OCI-LY7 (cell line): ENCODE results near the gene ASCC2. TPM values are rescaled to one million over a fixed set of nuclear protein-coding genes. Genes with fewer than 3 reads are reported as not detected.

Experiments used
- BruUV-seq: library from RNA; stranded (reverse); fragments of 400-500 nt; replicated peaks from 2 replicates; lab custom pipeline; 2021; lab: Mats Ljungman, UMichigan
- CTCF ChIA-PET: fragments of 300-600 bp; sonication (Branson Sonifier 250); formaldehyde crosslinking; loops from one replicate; lab custom pipeline; 2022; ENCODE audit warnings: antibody characterized with exemption; ENCODE audit not compliant: unreplicated experiment; lab: Charles Lee
- POLR2A ChIA-PET: fragments of 300-600 bp; sonication (Branson Sonifier 250); formaldehyde crosslinking; loops from one replicate; lab custom pipeline; 2022; ENCODE audit warnings: antibody characterized with exemption; lab: Charles Lee
- DNase-seq: peaks from one replicate; pipeline ENCODE4 v3.0.0-alpha.2; 2015; ENCODE audit warnings: low spot score
- H2AFZ ChIP-seq: fragments of 200-600 bp; sonication (generic), shearing (Covaris generic); 2 replicates; pipeline ENCODE4 v1.6.1; 2014; ENCODE audit warnings: mild to moderate bottlenecking, antibody characterized with exemption, low read length, moderate library complexity
- H3K27ac ChIP-seq: fragments of 200-600 bp; sonication (generic); 2 replicates; pipeline ENCODE4 v1.5.1; 2014; ENCODE audit warnings: mixed run types, low read depth, mild to moderate bottlenecking, moderate library complexity, low read length, inconsistent platforms; ENCODE audit not compliant: poor library complexity, severe bottlenecking
- H3K36me3 ChIP-seq: fragments of 200-600 bp; sonication (generic); 2 replicates; pipeline ENCODE4 v1.6.1; 2014; ENCODE audit warnings: mild to moderate bottlenecking, antibody characterized with exemption, low read length, moderate library complexity, mixed read lengths; ENCODE audit not compliant: insufficient read depth
- H3K4me1 ChIP-seq: fragments of 200-600 bp; sonication (generic); 2 replicates; pipeline ENCODE4 v1.5.1; 2014; ENCODE audit warnings: mild to moderate bottlenecking, low read length; ENCODE audit not compliant: insufficient read depth, poor library complexity, severe bottlenecking
- H3K4me2 ChIP-seq: fragments of 200-600 bp; sonication (generic); 2 replicates; pipeline ENCODE4 v1.6.1; 2014; ENCODE audit warnings: mild to moderate bottlenecking, low read length
- H3K4me3 ChIP-seq: fragments of 200-600 bp; sonication (generic); 2 replicates; pipeline ENCODE4 v1.5.1; 2014; ENCODE audit warnings: mild to moderate bottlenecking, low read depth, low read length; ENCODE audit not compliant: poor library complexity, severe bottlenecking
- H3K79me2 ChIP-seq: fragments of 200-600 bp; sonication (generic); 2 replicates; pipeline ENCODE4 v1.6.1; 2016; ENCODE audit warnings: low read depth, mild to moderate bottlenecking, low read length, moderate library complexity, mixed read lengths; ENCODE audit not compliant: insufficient read depth
- H3K9me2 ChIP-seq: fragments of 200-600 bp; sonication (generic); 2 replicates; pipeline ENCODE4 v1.6.1; 2016; ENCODE audit warnings: mild to moderate bottlenecking, low read length, mixed read lengths; ENCODE audit not compliant: insufficient read depth
- H3K9me3 ChIP-seq: fragments of 200-600 bp; sonication (generic); 2 replicates; pipeline ENCODE4 v1.6.1; 2014; ENCODE audit warnings: mild to moderate bottlenecking, mixed run types, low read length, mixed read lengths
- H4K20me1 ChIP-seq: fragments of 200-600 bp; sonication (generic); 2 replicates; pipeline ENCODE4 v1.6.1; 2014; ENCODE audit warnings: mild to moderate bottlenecking, antibody characterized with exemption, low read length, moderate library complexity, mixed read lengths; ENCODE audit not compliant: insufficient read depth
- CTCF ChIP-seq: fragments of 200-600 bp; sonication (generic); conservative IDR thresholded peaks from 2 replicates; pipeline ENCODE4 v1.5.1; 2014; ENCODE audit warnings: mild to moderate bottlenecking, antibody characterized with exemption, low read length, moderate library complexity, mixed read lengths
- EZH2phosphoT487 ChIP-seq: fragments of 200-600 bp; sonication (generic); IDR thresholded peaks from 2 replicates; pipeline ENCODE4 v1.6.1; 2018; ENCODE audit warnings: low read depth, borderline replicate concordance, mild to moderate bottlenecking, mixed run types, antibody characterized with exemption, low read length, moderate library complexity, mixed read lengths
- intact Hi-C: fragments of 100-400 bp; cut with micrococcal nuclease; formaldehyde crosslinking; loops from one replicate; pipeline ENCODE4 v1.10.0; 2022; ENCODE audit not compliant: unreplicated experiment
- total RNA-seq, 2 experiments: library from RNA; depleted of rRNA in 1 of 2; stranded (reverse); fragments of >200 nt in 1 of 2; shearing (Covaris generic) in 1 of 2; gene quantifications; 2 replicates each; pipeline ENCODE4 v1.2.3, GENCODE V29; 2014 to 2022

The ASCC2 gene
- total RNA-seq, 2 experiments from 2014 or later = 40.2 to 68.8 TPM

GRCh38 chr22:29842172-29842571, 4.1 kb upstream of the ASCC2 start:
- Histone ChIP-seq H3K9me2 (no peaks in the 10 kb centered on the region), H2AFZ (no peak overlapping the region), H3K4me1 (peaks cover 10% of the 10 kb centered on the region), H4K20me1 (no peaks in the 10 kb centered on the region), H3K79me2 (peaks cover 7% of the 10 kb centered on the region; the same call in 1 of the 2 replicates), H3K9me3 (no peaks in the 10 kb centered on the region), H3K27ac (no peak overlapping the region), H3K36me3 (no peaks in the 10 kb centered on the region), H3K4me3 (no peak overlapping the region), H3K4me2 (no peak overlapping the region)
- CTCF ChIA-PET = no interaction called here
- no peak for DNase-seq
- intact Hi-C loops = no loop called here
- TF ChIP-seq CTCF (no peak), EZH2phosphoT487 (no peak)
- no TSS peak for BruUV-seq
- POLR2A ChIA-PET = interaction anchor here (0.5 to 0.6 kb wide), 2 partner anchors 15 to 40 kb away, joined by 3 to 4 read pairs; no protein-coding TSS in a partner anchor

GRCh38 chr22:29840498-29840897, 2.4 kb upstream of the ASCC2 start:
- H3K9me2 ChIP-seq = no peaks in the 10 kb centered on the region
- H2AFZ ChIP-seq = no peak overlapping the region
- H3K9me3 ChIP-seq = no peaks in the 10 kb centered on the region
- no peak overlapping the region for H3K4me2 ChIP-seq
- intact Hi-C loops = no loop called here
- POLR2A ChIA-PET = no interaction called here
- TF ChIP-seq EZH2phosphoT487 (no peak), CTCF (no peak)
- peaks cover 19% of the 10 kb centered on the region for H3K4me1 ChIP-seq
- H3K79me2 ChIP-seq = peaks cover 13% of the 10 kb centered on the region; the same call in 1 of the 2 replicates
- BruUV-seq = no TSS peak
- DNase-seq = no peak
- H3K27ac ChIP-seq = no peak overlapping the region
- no peaks in the 10 kb centered on the region for H4K20me1 ChIP-seq
- H3K4me3 ChIP-seq = no peak overlapping the region
- no peaks in the 10 kb centered on the region for H3K36me3 ChIP-seq
- CTCF ChIA-PET = no interaction called here

- CTCF ChIA-PET = no interaction called here
- no TSS peak for BruUV-seq
- POLR2A ChIA-PET = interaction anchor here (0.7 kb wide), 1 partner anchor 60 kb away, joined by 3 read pairs; no protein-coding TSS in a partner anchor
- intact Hi-C loops = loop anchor here (2.0 to 10.0 kb wide), 3 partner anchors 44 to 166 kb away; partner anchors contain the start of genes MTMR3, UQCR10 and ZMAT5
- H3K4me3 ChIP-seq = no peak overlapping the region
- no peaks in the 10 kb centered on the region for H3K9me3 ChIP-seq
- H3K27ac ChIP-seq = no peak overlapping the region
- TF ChIP-seq EZH2phosphoT487 (no peak), CTCF (no peak)
- peaks cover 19% of the 10 kb centered on the region for H3K4me1 ChIP-seq
- peaks cover 13% of the 10 kb centered on the region; the same call in 1 of the 2 replicates for H3K79me2 ChIP-seq
- peak overlapping the region; percentile 96 for H2AFZ ChIP-seq
- H3K4me2 ChIP-seq = peak overlapping the region; percentile 71
- peaks cover 5% of the 10 kb centered on the region; the same call in 1 of the 2 replicates for H3K36me3 ChIP-seq
- no peaks in the 10 kb centered on the region for H3K9me2 ChIP-seq
- DNase-seq = no peak
- H4K20me1 ChIP-seq = no peaks in the 10 kb centered on the region
Observed at GRCh38 chr22:29839039-29839438, 965 bp upstream of the ASCC2 start.
